MM.1S (cell line): ENCODE results near the gene RBM4.

ENCODE experiments used
- DNase-seq: peaks from one replicate; pipeline ENCODE4 v3.0.0-alpha.2; 2015
- H2AFZ ChIP-seq: fragments of 300-600 bp; sonication (generic); 2 replicates; pipeline ENCODE4 v1.6.0; 2016; ENCODE audit warnings: antibody characterized with exemption, low read length
- H3F3A ChIP-seq: fragments of 300-600 bp; sonication (generic); 2 replicates; pipeline ENCODE4 v1.6.1; 2016; ENCODE audit warnings: mild to moderate bottlenecking, antibody characterized with exemption, low read length, moderate library complexity, mixed read lengths; ENCODE audit not compliant: insufficient read depth
- H3K27ac ChIP-seq: fragments of 300-600 bp; sonication (generic); 2 replicates; pipeline ENCODE4 v1.5.1; 2016; ENCODE audit warnings: mild to moderate bottlenecking, low read length
- H3K27me3 ChIP-seq: fragments of 300-600 bp; sonication (generic); replicated peaks from 2 replicates; pipeline ENCODE4 v1.6.0; 2016; ENCODE audit warnings: low read length; ENCODE audit not compliant: insufficient read depth
- H3K36me3 ChIP-seq: fragments of 300-600 bp; sonication (generic); replicated peaks from 2 replicates; pipeline ENCODE4 v1.6.1; 2016; ENCODE audit warnings: mild to moderate bottlenecking, low read length, mixed read lengths; ENCODE audit not compliant: insufficient read depth
- H3K4me1 ChIP-seq: fragments of 300-600 bp; sonication (generic); 2 replicates; pipeline ENCODE4 v1.6.1; 2016; ENCODE audit warnings: low read length, mixed read lengths
- H3K4me2 ChIP-seq: fragments of 300-600 bp; sonication (generic); 2 replicates; pipeline ENCODE4 v1.6.0; 2016; ENCODE audit warnings: low read depth, low read length
- H3K4me3 ChIP-seq: fragments of 300-600 bp; sonication (generic); 2 replicates; pipeline ENCODE4 v1.5.1; 2016; ENCODE audit warnings: low read length, mixed read lengths
- H3K79me2 ChIP-seq: fragments of 300-600 bp; sonication (generic); 2 replicates; pipeline ENCODE4 v1.6.1; 2016; ENCODE audit warnings: mixed run types, low read length, mixed read lengths
- H3K9ac ChIP-seq: fragments of 300-600 bp; sonication (generic); 2 replicates; pipeline ENCODE4 v1.6.1; 2016; ENCODE audit warnings: low read length, mixed read lengths
- H3K9me2 ChIP-seq: fragments of 300-600 bp; sonication (generic); replicated peaks from 2 replicates; pipeline ENCODE4 v1.6.1; 2016; ENCODE audit warnings: mild to moderate bottlenecking, low read length, mixed read lengths; ENCODE audit not compliant: insufficient read depth
- H3K9me3 ChIP-seq: fragments of 300-600 bp; sonication (generic); replicated peaks from 2 replicates; pipeline ENCODE4 v1.6.1; 2016; ENCODE audit warnings: mild to moderate bottlenecking, low read length, mixed read lengths; ENCODE audit not compliant: insufficient read depth
- H4K20me1 ChIP-seq: fragments of 300-600 bp; sonication (generic); 2 replicates; pipeline ENCODE4 v1.6.1; 2016; ENCODE audit warnings: mild to moderate bottlenecking, low read length, moderate library complexity, mixed read lengths; ENCODE audit not compliant: insufficient read depth
- CTCF ChIP-seq: fragments of 300-600 bp; sonication (generic); IDR thresholded peaks from 2 replicates; pipeline ENCODE4 v1.5.1; 2016; ENCODE audit warnings: antibody characterized with exemption, low read length, mixed read lengths
- EZH2 ChIP-seq: fragments of 300-600 bp; sonication (generic); optimal IDR thresholded peaks from 2 replicates; pipeline ENCODE3; 2017; ENCODE audit warnings: low read depth, mild to moderate bottlenecking, antibody characterized with exemption, low read length, mixed read lengths
- EZH2phosphoT487 ChIP-seq: fragments of 300-600 bp; sonication (generic); IDR thresholded peaks from 2 replicates; pipeline ENCODE4 v1.6.1; 2018; ENCODE audit warnings: antibody characterized with exemption, low read length

RBM4 gene

GRCh38 chr11:66626382-66626781 is 12.1 kb upstream of the RBM4 start:
- DNase-seq = no peak
- Histone ChIP-seq H3K9ac (no peak overlapping the region), H3F3A (peaks cover 10% of the 10 kb centered on the region; the same call in 1 of the 2 replicates), H2AFZ (no peak overlapping the region), H3K4me2 (no peak overlapping the region), H4K20me1 (peaks cover 77% of the 10 kb centered on the region), H3K79me2 (peaks cover 100% of the 10 kb centered on the region), H3K4me3 (no peak overlapping the region), H3K36me3 (peaks cover 39% of the 10 kb centered on the region), H3K9me2 (no peaks in the 10 kb centered on the region), H3K9me3 (no peaks in the 10 kb centered on the region), H3K27ac (no peak overlapping the region), H3K27me3 (no peaks in the 10 kb centered on the region), H3K4me1 (no peaks in the 10 kb centered on the region)
- TF ChIP-seq CTCF = no peak

- H3K4me3 ChIP-seq = no peak overlapping the region
- no peak for TF ChIP-seq EZH2
- TF ChIP-seq CTCF = no peak
- TF ChIP-seq EZH2phosphoT487 = no peak
- no peak for DNase-seq
- H3K9me2 ChIP-seq = no peaks in the 10 kb centered on the region
- peaks cover 74% of the 10 kb centered on the region for H4K20me1 ChIP-seq
- H3K27me3 ChIP-seq = no peaks in the 10 kb centered on the region
- H2AFZ ChIP-seq = no peak overlapping the region
- H3K9me3 ChIP-seq = no peaks in the 10 kb centered on the region
- 0 out of 2 replicates have a peak, but pooled peaks cover 3% of the 10 kb centered on the region for H3K4me1 ChIP-seq
- H3K79me2 ChIP-seq = peaks cover 100% of the 10 kb centered on the region
- H3K36me3 ChIP-seq = peaks cover 39% of the 10 kb centered on the region
- H3F3A ChIP-seq = peaks cover 11% of the 10 kb centered on the region; the same call in 1 of the 2 replicates
- no peak overlapping the region for H3K27ac ChIP-seq
- no peak overlapping the region for H3K4me2 ChIP-seq
- H3K9ac ChIP-seq = no peak overlapping the region
These were observed 11.6 kb upstream of the RBM4 start for GRCh38 chr11:66626926-66627325.

GRCh38 chr11:66628061-66628603 is 10.4 kb upstream of the RBM4 start:
- no peaks in the 10 kb centered on the region for H3K9me2 ChIP-seq
- 0 out of 2 replicates have a peak, but pooled peaks cover 6% of the 10 kb centered on the region for H3K4me1 ChIP-seq
- H4K20me1 ChIP-seq = peaks cover 68% of the 10 kb centered on the region
- no peaks in the 10 kb centered on the region for H3K9me3 ChIP-seq
- peaks cover 16% of the 10 kb centered on the region for H3F3A ChIP-seq
- H3K4me2 ChIP-seq = no peak overlapping the region
- TF ChIP-seq EZH2phosphoT487 (no peak), CTCF (no peak), EZH2 (no peak)
- H3K27ac ChIP-seq = no peak overlapping the region
- no peak overlapping the region for H3K4me3 ChIP-seq
- no peak overlapping the region for H2AFZ ChIP-seq
- H3K9ac ChIP-seq = no peak overlapping the region
- peaks cover 32% of the 10 kb centered on the region for H3K36me3 ChIP-seq
- H3K27me3 ChIP-seq = no peaks in the 10 kb centered on the region
- H3K79me2 ChIP-seq = peaks cover 100% of the 10 kb centered on the region
- no peak for DNase-seq
